HG02981 (cell line): ENCODE data around the gene HOXA2.

Experiments used
- ATAC-seq: cut with Tn5 transposase; IDR thresholded peaks from one replicate; pipeline ENCODE4 v1.9.1; 2021; ENCODE audit warnings: mild to moderate bottlenecking, moderate library complexity; ENCODE audit not compliant: unreplicated experiment

Gene HOXA2

DNA sequence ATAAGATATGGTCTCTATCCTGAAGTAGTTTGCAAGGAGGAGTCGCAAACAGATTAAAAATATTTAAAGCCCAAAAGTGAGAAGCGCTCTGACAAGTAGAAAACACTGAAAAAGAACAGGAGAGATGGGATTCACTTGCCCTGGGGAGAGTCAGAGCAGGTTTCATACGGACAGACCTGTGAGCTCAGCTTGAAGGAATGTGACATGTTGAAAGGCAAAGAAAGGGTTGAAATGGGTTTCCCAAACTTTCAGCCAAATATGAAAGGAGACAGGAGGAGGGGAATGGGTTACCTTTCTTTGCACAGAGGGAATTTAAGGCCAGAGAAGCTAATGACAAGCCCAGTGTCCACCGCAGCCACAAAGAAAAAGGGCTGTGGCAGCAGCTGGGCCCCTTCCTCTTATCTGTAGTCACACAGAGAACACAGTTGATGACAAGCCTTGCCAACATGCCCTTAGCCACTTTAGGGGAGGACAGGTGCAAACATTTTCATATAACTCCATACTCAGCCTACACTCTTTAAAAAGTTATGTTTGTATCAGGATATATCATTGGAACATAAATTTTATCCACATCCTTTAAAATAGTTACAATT is 21.5 kb downstream of the HOXA2 start:
- no peak for ATAC-seq

DNA sequence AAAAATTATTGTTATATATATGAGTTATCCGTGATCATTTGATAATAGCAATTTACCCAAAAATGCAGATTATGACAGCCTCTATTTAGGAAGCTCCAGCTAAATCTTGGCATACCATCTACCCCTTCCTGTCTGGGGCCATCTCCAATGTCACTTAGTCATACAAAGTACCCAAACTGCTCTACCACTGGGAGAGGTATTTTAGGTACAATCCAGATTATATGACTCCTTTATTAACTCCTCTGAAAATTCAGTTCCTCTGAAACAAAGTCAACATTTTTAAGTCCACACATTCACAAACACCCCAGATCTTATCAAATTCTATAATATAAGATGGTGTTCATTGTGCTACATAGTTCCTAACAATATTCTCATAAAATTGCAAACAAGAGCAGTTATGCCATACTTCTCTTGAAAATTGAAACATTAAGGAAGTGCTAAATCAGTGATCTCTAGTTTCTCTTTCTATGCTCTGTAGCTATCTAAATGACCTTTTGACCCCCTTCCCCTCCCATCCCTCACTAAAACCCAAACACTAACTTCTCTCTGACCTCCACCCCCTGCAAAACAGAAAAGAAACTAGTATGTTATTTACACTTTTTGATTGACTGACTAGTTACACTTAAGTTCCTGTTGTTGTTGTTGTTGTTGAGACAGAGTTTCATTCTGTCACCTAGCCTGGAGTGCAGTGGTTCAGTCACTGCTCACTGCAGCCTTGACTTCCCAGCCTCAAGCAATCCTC is 23.1 kb downstream of the HOXA2 start:
- ATAC-seq: no peak

DNA sequence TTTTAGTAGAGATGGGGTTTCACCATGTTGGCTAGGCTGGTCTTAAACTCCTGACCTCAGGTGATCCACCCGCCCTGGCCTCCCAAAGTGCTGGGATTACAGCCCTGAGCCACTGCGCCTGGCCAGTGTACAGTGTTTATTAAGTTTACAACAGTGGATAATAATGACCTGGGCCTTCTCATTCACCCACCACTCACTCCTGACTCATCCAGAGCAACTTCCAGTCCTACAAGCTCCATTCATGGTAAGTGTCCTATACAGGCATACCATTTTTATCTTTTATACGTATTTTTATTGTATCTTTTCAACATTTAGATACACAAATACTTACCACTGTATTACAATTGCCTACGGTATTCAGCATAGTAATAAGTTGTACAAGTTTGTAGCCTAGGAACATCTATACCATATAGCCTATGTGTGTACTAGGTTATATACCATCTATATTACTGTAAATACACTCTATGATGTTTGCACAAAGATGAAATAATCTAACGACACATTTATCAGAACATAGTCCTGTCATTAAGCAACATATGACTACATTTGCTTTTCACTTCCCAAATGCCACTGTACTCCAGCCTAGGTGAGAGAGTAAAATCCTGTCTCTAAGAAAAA is 23.8 kb downstream of the HOXA2 start:
- no peak for ATAC-seq

DNA sequence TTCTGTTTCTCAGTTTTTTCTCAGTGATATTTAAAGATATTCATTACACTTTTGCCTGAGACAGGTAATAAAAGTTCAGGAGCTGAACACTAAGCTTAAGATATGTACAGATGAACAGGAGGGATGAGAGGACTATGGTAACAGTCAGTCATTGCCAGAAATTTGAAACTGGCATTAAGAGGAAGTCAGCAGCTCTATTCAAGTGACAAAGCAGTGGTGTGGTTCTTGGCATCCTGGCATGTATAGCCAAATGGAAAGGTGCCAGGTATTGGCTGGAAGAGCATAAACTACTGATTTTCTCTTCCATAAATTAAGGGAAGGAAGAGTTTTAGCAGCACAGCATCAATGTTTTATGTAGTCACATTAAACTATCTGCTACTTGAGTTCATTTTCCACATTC is 29.4 kb downstream of the HOXA2 start:
- no peak for ATAC-seq

DNA sequence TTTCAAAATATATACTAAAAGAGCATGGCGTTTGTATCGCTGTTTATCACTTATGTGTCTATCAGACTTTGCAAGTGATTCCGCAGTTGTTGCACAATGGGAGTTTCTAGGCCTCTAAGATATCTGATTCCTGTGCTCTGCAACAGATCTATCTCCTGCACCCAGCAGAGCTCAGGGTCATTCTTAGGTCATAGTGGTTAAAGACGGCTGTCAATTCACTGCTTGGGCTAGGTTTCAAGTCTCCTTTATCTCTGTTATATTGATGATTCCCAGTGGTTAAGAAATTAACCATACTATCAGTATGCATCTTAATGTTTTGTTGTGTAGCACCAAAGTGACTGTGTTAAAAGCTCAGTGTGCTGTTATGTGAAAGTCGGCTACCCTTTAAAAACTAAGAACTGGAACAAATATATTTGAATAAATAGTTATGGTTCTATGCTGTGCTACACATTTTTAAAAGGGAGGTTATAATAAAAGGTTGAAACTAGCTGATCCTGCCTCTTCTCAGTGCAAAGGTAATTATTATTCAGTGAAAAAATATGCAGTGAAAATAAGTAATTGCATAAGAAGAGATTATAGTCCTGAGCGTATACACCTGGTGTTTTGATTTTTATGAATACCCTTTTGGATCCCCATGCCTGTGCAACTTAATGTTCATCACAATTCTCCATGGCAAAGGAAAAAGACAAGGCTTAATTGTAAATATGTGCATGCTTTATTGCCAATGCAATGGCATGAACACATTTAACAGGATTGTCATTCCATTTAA is 30.7 kb downstream of the HOXA2 start:
- no peak for ATAC-seq

DNA sequence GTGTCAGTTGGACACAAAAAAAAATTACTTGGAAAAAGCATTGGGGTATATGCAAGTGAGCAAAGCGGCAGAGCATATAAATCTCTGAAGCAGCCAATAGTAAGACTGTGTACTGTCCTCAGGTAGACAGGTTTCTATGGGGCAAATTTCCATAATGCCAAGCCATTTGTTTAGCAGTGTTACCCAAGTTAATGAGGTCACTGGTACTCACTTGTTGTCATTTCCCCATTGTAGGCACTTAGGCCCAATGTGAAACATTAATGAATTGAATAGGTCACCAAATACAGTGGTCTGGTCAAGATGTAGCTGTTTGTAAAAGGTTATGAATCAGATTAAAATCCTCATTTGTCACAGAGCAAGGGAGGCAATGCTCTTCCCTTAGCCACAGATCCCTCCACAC is 34.2 kb downstream of the HOXA2 start:
- no peak for ATAC-seq

DNA sequence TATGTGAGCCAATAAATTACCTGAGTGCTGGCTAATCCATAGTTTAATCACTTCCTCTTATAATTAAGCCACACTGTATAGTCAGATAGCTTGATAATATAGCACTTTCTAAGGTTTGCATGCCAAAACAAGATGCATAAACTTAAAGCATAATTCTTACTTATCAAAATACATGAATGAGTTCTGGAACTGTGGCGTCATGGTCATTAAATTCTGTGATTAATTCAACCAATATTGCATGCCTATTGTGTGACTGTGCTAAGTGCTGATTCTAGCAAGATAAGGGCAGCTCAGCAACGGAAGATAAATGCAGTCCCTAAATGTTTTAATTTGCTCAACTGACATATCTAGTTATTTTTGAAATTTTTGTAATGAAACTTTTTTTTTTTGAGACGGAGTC is 36.3 kb downstream of the HOXA2 start:
- no peak for ATAC-seq

DNA sequence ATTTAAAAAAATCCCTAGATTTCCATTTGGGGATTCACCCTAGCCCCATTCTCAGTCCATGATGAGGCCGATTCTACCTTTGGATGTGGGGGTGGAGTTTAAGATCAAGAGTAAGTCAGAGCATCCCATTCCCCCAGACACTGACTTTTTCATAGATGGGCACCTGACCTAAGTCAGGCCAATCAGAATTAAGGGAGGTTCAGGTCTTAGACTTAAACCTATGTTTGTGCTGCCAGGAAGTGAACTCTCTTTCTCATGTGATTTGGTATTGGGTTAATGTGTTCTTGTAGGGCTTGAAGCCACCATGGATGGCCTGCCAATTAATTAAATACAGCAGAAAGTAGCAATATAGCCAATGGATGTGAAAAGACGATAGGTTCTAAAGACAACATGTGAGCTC is 36.8 kb downstream of the HOXA2 start:
- ATAC-seq: no peak

DNA sequence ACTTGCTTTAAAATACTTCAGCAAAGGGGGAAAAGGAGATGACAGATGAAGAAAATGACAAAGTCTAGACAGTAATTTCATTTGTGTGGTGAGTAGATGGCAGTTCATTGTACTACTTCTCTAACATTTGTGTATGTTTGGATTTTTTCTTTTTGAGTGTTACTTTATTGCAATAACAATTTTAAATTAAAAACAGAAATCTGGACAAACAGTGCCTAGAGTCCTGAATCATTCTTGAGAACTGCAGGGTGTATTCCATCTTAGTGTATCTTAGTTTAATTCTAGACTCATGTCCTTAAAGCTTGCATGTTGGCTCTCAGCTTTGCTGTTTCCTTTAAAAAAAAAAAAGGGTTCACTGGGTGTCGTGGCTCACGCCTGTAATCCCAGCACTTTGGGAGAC is 37.8 kb downstream of the HOXA2 start:
- no peak for ATAC-seq

DNA sequence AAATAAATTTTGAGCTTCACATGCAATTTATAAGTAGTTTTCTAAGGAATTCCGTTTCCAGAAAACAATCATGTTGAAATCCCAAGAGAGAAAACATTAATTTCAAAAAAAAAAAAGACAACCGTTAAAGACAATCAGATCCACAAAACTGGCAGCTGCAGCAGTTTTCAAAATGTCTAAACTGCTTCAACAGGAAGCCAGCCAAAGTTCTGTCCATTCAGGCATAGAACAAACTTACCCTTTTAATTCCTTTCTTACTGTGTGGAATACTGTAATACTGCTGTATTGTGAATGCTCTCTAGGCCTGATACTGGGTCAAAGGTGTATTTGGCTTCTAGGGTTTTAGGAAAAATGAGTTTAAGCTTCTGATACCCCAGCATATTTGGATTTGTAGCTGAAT is 38.3 kb downstream of the HOXA2 start:
- no peak for ATAC-seq

DNA sequence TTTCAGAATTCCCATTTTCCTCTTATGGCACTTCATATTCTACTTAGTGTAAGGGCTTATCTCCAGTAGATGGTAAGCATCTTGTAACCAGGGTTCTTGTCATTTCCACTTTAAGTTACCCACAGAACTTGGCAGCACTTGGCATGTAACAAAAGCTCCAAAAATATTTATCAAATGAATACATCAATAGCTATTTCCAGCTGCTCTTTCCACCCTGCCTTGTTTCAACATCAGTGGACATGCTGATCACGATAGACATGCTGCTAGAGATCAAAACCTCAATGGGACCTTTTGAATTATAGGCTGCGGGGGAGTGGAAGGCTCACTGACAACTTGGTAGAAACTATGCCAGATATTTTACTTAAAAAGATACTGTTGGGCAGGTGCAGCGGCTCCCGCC is 39.5 kb downstream of the HOXA2 start:
- ATAC-seq: no peak

DNA sequence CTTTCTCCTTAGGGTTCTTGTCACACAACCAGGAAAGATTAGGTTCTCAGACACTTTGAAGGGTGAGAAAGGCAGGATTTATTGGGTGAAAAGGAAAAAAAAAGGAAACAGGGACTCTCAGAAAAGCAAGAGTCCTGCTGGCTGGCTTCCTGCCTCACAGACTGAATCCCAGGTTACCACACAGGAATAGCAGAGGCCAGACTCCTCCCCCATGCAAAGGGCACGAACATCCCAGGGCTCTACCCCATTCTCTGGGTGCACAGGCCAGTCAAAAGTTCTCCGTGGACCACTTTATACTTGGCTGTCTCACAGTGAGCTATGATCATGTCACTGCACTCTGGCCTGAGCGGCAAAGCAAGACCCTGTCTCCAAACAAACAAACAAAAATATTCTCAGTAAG is 49.3 kb downstream of the HOXA2 start:
- no peak for ATAC-seq

DNA sequence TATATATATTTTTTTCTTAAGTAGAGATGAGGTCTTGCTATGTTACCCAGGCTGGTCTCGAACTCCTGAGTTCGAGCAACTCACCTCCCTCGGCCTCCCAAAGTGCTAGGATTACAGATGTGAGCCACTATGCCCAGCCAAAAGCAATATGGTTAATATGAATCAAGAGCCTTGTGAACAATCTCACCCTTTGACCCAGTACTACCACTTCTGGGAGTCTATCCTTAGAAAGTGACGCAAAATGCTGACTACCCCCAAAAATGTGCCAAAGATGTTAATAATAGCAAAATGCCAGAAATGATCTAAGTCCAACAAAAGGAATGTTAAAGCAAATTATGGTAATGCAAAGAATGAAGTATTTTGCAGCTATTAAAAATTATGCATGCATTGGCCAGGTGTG is 51.0 kb downstream of the HOXA2 start:
- no peak for ATAC-seq
